Tibial artery (tissue), 4 donors: ENCODE data around the gene ABHD15.

Experiments
- DNase-seq, 2 donors: peaks; one replicate each; pipeline ENCODE4 v3.0.0-alpha.2; 2019
- H3K27ac ChIP-seq, 2 donors: fragments of 200-600 bp; sonication (generic) in 1 of 2; 1 replicate in 1 of 2; 2 replicates in 1 of 2; pipeline ENCODE4 v1.5.1; 2018 to 2019; ENCODE audit warnings: mild to moderate bottlenecking in 1 of 2
- H3K27me3 ChIP-seq, 2 donors: fragments of 200-600 bp; sonication (generic) in 1 of 2; one replicate each; pipeline versions ENCODE4 v1.5.1 to v1.6.0; 2016 to 2019
- H3K36me3 ChIP-seq, 3 donors: fragments of 200-600 bp; sonication (generic) in 2 of 3; one replicate each; pipeline ENCODE4 v1.5.1; 2016 to 2019; ENCODE audit warnings: mild to moderate bottlenecking in 2 of 3
- H3K4me1 ChIP-seq, 4 donors: fragments of 200-600 bp; sonication (generic) in 2 of 4; 1 replicate in 3 of 4; 2 replicates in 1 of 4; pipeline ENCODE4 v1.5.1; 2016 to 2019
- H3K4me3 ChIP-seq, 2 donors: fragments of 200-600 bp; sonication (generic) in 1 of 2; 1 replicate in 1 of 2; 2 replicates in 1 of 2; pipeline ENCODE4 v1.5.1; 2018 to 2019; ENCODE audit warnings: mild to moderate bottlenecking in 2 of 2
- H3K9me3 ChIP-seq, 3 donors: fragments of 200-600 bp; sonication (generic) in 1 of 3; one replicate each; pipeline ENCODE4 v1.5.1; 2016 to 2019
- intact Hi-C: fragments of 100-400 bp; cut with DNase I; formaldehyde crosslinking; loops from one replicate; pipeline ENCODE4 v1.15.0; 2023; ENCODE audit warnings: low total_unique reads
- TF ChIP-seq, protein P1 (sequence below), 2 experiments: fragments of 200-600 bp in 1 of 2; fragments of 450-650 bp in 1 of 2; IDR thresholded peaks; one replicate each; pipeline ENCODE4 v1.5.1; 2017 to 2019; ENCODE audit warnings: antibody characterized with exemption in 2 of 2, mild to moderate bottlenecking in 1 of 2, moderate library complexity in 1 of 2

ABHD15 gene

DNA sequence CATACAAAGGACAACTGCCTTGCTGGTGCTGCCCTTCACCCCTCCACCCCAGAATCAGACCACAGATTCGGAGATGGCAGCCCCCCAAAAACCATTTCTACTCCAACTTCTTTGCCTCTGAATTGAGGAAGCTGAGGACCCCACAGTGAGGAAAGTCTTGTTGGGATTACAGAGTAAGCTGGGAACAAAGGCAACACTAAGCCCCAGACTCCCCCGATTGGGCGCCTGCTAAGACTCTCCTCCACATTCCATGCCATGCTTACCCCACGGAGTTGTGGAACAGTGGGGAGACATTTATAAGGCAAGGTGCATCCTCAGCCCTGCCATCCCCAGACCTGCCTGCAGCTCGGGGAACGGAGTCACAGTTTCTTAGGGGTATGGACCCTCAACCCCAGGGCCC, 20.8 kb upstream of the ABHD15 start:
- H3K27me3 ChIP-seq = no peaks in the 10 kb centered on the region
- TF ChIP-seq, protein P1, sequence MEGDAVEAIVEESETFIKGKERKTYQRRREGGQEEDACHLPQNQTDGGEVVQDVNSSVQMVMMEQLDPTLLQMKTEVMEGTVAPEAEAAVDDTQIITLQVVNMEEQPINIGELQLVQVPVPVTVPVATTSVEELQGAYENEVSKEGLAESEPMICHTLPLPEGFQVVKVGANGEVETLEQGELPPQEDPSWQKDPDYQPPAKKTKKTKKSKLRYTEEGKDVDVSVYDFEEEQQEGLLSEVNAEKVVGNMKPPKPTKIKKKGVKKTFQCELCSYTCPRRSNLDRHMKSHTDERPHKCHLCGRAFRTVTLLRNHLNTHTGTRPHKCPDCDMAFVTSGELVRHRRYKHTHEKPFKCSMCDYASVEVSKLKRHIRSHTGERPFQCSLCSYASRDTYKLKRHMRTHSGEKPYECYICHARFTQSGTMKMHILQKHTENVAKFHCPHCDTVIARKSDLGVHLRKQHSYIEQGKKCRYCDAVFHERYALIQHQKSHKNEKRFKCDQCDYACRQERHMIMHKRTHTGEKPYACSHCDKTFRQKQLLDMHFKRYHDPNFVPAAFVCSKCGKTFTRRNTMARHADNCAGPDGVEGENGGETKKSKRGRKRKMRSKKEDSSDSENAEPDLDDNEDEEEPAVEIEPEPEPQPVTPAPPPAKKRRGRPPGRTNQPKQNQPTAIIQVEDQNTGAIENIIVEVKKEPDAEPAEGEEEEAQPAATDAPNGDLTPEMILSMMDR (IDR thresholded peaks at IDR 0.05) = no peak
- peak overlapping the region; percentile 78 to 84 for H3K27ac ChIP-seq
- peaks cover 0 to 72% (median 64%) of the 10 kb centered on the region in 4 donors for H3K4me1 ChIP-seq
- DNase-seq = no peak
- H3K4me3 ChIP-seq = peak overlapping the region; percentile 74 to 93
- intact Hi-C loops = no loop called here
- no peaks in the 10 kb centered on the region for H3K9me3 ChIP-seq
- H3K36me3 ChIP-seq = peaks cover 0 to 11% (median 0%) of the 10 kb centered on the region in 3 donors

DNA sequence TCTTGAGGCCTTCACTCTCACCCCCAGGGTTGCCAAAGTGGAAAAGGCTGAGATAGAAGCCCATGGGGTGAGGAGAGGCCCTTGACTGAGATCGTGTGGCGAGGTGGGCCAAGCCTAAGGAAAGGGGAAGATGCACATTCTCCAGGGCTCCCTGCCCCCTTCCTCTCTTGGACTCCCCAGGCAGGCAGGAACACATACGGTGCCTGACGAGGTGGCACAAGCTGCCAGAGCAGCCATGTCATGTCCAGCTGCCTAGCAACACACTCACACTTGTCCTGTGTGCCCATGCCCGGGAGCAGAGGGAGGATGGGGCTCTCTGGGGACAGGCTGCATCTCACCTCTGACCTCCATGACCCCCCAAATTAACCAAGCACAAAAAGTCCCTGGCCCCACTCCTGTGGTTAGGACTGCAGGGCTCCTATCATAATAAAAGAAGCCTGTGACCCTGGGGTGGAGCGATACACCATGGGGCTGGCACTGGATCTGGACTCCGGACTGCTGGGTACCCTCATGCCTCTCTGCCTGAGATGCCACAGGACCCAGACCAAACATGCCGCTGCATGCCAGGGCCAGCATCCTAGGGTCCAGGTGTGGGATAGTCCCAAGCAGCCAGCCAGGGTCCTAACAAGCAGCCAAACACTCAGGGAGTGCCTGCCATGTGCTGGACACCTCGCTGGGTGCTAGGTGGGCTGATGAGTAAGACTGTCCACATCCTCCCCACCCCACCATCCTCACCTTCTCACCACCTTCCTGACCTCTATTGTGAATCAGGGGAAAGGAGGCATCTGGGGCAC, 20.0 kb upstream of the ABHD15 start:
- peaks cover 0 to 67% (median 57%) of the 10 kb centered on the region in 4 donors for H3K4me1 ChIP-seq
- peaks cover 2 to 18% (median 4%) of the 10 kb centered on the region in 3 donors for H3K36me3 ChIP-seq
- H3K9me3 ChIP-seq = no peaks in the 10 kb centered on the region
- DNase-seq = no peak
- TF ChIP-seq, protein P1 (IDR thresholded peaks at IDR 0.05) = no peak
- intact Hi-C loops = no loop called here
- no peaks in the 10 kb centered on the region for H3K27me3 ChIP-seq
- peak overlapping the region; percentile 78 to 84 for H3K27ac ChIP-seq
- no peak overlapping the region for H3K4me3 ChIP-seq

DNA sequence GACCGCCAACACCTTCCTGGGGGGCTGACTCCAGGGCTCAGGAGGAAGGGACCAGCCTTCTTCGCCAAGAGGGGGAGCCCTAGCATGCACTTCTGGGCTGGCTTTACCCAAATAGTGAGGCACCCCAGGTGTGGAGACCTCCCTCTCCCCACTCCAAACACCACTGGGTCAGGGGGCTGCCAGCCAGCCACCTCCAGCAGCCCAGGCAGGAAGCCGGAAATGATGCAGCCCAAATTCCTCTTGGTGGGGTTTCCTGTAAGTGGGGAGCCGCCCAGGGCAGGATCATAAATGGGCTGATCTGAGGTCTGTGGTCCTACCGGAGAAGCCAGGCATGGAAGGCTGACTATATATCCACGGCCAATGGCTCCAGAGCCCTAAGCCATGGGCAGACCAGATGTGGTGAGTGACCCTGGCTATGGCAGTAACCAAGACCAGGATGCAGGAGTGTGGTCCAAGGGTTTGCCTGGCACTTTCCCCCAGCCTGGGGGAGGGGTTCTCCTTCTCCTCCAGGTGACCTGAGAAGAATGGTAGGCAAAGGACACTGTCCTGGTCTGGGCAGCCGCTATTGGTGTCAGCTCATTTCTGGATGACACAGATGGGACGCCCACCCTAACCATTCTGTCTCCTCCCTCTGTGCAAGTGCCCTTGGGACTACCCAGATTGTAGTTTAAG, 18.4 kb upstream of the ABHD15 start:
- DNase-seq = peak in 1 of 2 donors; percentile 67
- TF ChIP-seq, protein P1 (IDR thresholded peaks at IDR 0.05) = no peak
- intact Hi-C loops = no loop called here
- H3K27me3 ChIP-seq = no peaks in the 10 kb centered on the region
- peaks cover 7 to 30% (median 15%) of the 10 kb centered on the region in 3 donors for H3K36me3 ChIP-seq
- H3K9me3 ChIP-seq = no peaks in the 10 kb centered on the region
- peaks cover 0 to 50% (median 42%) of the 10 kb centered on the region in 4 donors for H3K4me1 ChIP-seq
- peak overlapping the region in 1 of 2 donors; percentile 4 for H3K4me3 ChIP-seq
- H3K27ac ChIP-seq = peak overlapping the region in 1 of 2 donors; percentile 3

DNA sequence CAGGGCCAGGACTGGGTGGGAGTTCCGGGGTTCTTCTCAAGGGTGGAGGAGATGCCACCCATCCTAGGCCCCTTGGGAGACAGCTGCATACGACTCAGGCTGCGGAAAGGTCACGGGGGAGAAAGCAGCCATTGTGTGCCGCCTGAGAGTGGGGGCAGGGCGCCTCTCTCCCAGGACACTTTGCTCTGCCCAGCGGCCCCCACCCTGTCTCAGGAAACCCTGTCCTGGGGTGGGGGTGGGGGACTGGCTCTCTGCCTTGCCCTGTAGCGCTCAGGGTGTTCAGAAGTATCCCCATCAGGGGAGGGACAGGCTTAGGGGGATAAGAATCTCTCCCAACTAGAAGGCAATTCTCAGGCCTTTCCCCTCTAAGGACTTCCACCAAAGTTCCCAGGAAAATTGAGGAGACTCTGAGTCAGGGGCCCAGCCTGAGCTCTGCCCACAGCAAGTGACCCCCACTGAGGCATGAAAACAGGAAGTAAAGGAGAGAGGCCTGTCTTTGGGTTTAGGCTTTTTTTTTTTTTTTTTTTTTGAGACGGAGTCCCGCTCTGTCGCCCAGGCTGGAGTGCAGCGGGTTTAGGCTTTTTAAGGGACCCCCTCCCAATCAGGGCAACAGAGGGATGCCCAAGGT, 17.7 kb upstream of the ABHD15 start:
- Histone ChIP-seq H3K9me3 (no peaks in the 10 kb centered on the region), H3K27me3 (no peaks in the 10 kb centered on the region), H3K4me3 (no peak overlapping the region), H3K4me1 (peaks cover 0 to 45% (median 36%) of the 10 kb centered on the region in 4 donors), H3K27ac (no peak overlapping the region), H3K36me3 (peaks cover 7 to 34% (median 18%) of the 10 kb centered on the region in 3 donors)
- intact Hi-C loops = no loop called here
- no peak for DNase-seq
- TF ChIP-seq, protein P1 (IDR thresholded peaks at IDR 0.05) = no peak

DNA sequence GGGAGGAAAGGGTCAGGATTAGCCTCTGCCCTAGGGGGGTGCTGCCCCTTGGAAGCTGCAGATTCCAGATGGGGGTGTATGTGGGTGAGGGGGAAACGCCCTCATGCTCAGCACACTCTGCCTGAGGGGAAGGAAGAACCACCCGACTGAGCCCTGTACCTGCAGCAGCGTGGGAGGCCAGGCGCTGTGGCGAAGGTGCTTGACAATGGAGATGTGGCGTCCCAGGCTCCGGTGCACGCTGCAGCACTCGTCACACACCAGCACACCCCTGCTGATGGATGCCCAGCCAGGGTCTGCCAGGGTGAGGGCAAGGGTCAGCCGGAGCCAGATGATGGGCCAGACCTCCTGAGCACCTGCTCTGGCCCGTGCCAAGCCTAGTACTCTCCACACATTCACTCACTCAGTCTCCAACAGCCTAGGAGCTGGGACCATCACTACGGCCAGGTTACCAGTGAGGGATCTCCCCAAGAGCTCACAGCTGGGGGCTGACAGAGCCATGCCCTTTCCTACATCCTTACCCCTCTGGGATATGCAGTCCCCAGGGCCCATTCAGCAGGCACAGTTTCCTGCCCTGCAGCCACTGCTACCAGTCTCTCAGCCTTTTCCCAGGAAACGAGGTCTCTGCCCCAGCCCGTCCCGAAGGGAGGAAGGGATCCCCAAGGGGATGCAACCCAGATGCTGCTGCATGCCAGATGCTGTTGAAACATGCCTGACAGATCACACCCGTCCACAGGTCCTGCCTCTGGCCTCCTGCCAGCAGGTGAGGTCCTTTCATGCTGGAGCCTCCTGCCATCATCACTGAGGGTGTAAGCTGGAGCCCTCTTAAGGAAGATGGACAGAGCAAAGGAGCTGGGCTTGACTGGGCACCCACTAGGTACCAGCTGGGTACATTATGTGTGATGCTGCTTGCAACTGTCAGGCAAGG, 16.7 kb upstream of the ABHD15 start:
- Histone ChIP-seq H3K36me3 (peaks cover 7 to 44% (median 28%) of the 10 kb centered on the region in 3 donors), H3K9me3 (no peaks in the 10 kb centered on the region), H3K4me3 (no peak overlapping the region), H3K4me1 (peaks cover 0 to 42% (median 35%) of the 10 kb centered on the region in 4 donors), H3K27me3 (no peaks in the 10 kb centered on the region), H3K27ac (no peak overlapping the region)
- TF ChIP-seq, protein P1 (IDR thresholded peaks at IDR 0.05) = no peak
- intact Hi-C loops = no loop called here
- DNase-seq = no peak
